HG03139 (cell line): Measurements from ENCODE around the gene OSBPL2.

Experiments
- ATAC-seq: cut with Tn5 transposase; IDR thresholded peaks from one replicate; pipeline ENCODE4 v1.9.1; 2021; ENCODE audit not compliant: unreplicated experiment

Gene OSBPL2

GRCh38 chr20:62253398-62253797, 15.1 kb downstream of the OSBPL2 start:
- ATAC-seq: no peak

GRCh38 chr20:62254021-62254724, 15.9 kb downstream of the OSBPL2 start:
- ATAC-seq: no peak

GRCh38 chr20:62255976-62256375, 17.7 kb downstream of the OSBPL2 start:
- ATAC-seq: no peak

- ATAC-seq: no peak
These were observed 20.4 kb downstream of the OSBPL2 start for GRCh38 chr20:62258499-62259293.

GRCh38 chr20:62259294-62259565, 20.9 kb downstream of the OSBPL2 start:
- no peak for ATAC-seq

GRCh38 chr20:62262064-62262463, 23.7 kb downstream of the OSBPL2 start:
- no peak for ATAC-seq

- no peak for ATAC-seq
These were observed 25.1 kb downstream of the OSBPL2 start for GRCh38 chr20:62263396-62263795.

GRCh38 chr20:62265365-62265764, 27.0 kb downstream of the OSBPL2 start:
- ATAC-seq: no peak

GRCh38 chr20:62266340-62266739, 28.0 kb downstream of the OSBPL2 start:
- ATAC-seq: no peak

- no peak for ATAC-seq
These were observed 28.5 kb downstream of the OSBPL2 start for GRCh38 chr20:62266851-62267250.

GRCh38 chr20:62267543-62267942, 29.2 kb downstream of the OSBPL2 start:
- no peak for ATAC-seq

GRCh38 chr20:62268228-62268900, 30.0 kb downstream of the OSBPL2 start:
- ATAC-seq: no peak

- no peak for ATAC-seq
These were observed 31.1 kb downstream of the OSBPL2 start for GRCh38 chr20:62269378-62269777.

- no peak for ATAC-seq
These were observed 31.6 kb downstream of the OSBPL2 start for GRCh38 chr20:62269871-62270270.

- ATAC-seq: no peak
These were observed 33.9 kb downstream of the OSBPL2 start for GRCh38 chr20:62272200-62272599.

GRCh38 chr20:62273416-62273815, 35.1 kb downstream of the OSBPL2 start:
- no peak for ATAC-seq

GRCh38 chr20:62274332-62274950, 36.1 kb downstream of the OSBPL2 start:
- no peak for ATAC-seq

- ATAC-seq: no peak
These were observed 36.9 kb downstream of the OSBPL2 start for GRCh38 chr20:62275219-62275618.

- no peak for ATAC-seq
These were observed 38.1 kb downstream of the OSBPL2 start for GRCh38 chr20:62276439-62276838.

GRCh38 chr20:62277253-62277652, 38.9 kb downstream of the OSBPL2 start:
- ATAC-seq: no peak

- no peak for ATAC-seq
These were observed 42.0 kb downstream of the OSBPL2 start for GRCh38 chr20:62280303-62280702.
